GM12878 (cell line): Measurements from ENCODE around the gene ABL2.

Experiments used
- CREM ChIP-seq: IDR thresholded peaks from 2 replicates; pipeline ENCODE4 v1.6.1; 2014; ENCODE audit warnings: antibody characterized with exemption, low read depth
- CTCF ChIP-seq, 3 experiments: IDR thresholded peaks in 2 of 3; conservative IDR thresholded peaks in 1 of 3; 2 replicates each; pipeline ENCODE4 v1.5.1; 2011; ENCODE audit warnings: low read depth in 3 of 3, low read length in 3 of 3, mild to moderate bottlenecking in 3 of 3, control low read depth in 2 of 3, moderate library complexity in 2 of 3, inconsistent platforms in 1 of 3, mixed read lengths in 1 of 3; ENCODE audit not compliant: control insufficient read depth in 2 of 3, insufficient read depth in 1 of 3; ENCODE audit errors: extremely low read depth in 1 of 3
- GABPA ChIP-seq: IDR thresholded peaks from 2 replicates; pipeline ENCODE4 v1.6.1; 2014; ENCODE audit warnings: antibody characterized with exemption, low read depth, mild to moderate bottlenecking, inconsistent platforms
- IKZF2 ChIP-seq, 2 experiments: fragments of 450-650 bp; IDR thresholded peaks; 2 replicates each; pipeline ENCODE4 v1.6.1; 2017; ENCODE audit warnings: mild to moderate bottlenecking in 2 of 2, moderate library complexity in 2 of 2
- NFIC ChIP-seq: IDR thresholded peaks from 2 replicates; pipeline ENCODE4 v1.6.1; 2012; ENCODE audit warnings: low read depth, mild to moderate bottlenecking, inconsistent platforms, low read length, moderate library complexity
- POLR2A ChIP-seq: IDR thresholded peaks from 2 replicates; pipeline ENCODE4 v1.6.1; 2011; ENCODE audit warnings: low read depth, mild to moderate bottlenecking, low read length
- RELA ChIP-seq: fragments of 450-650 bp; IDR thresholded peaks from 2 replicates; pipeline ENCODE4 v1.8.0; 2014; ENCODE audit warnings: borderline replicate concordance; ENCODE audit not compliant: partially characterized antibody
- REST ChIP-seq: IDR thresholded peaks from 2 replicates; pipeline ENCODE4 v1.6.1; 2012; ENCODE audit warnings: mild to moderate bottlenecking, low read depth, low read length
- SUZ12 ChIP-seq: fragments of 200-600 bp; sonication (generic); IDR thresholded peaks from one replicate; pipeline ENCODE4 v1.6.1; 2018; ENCODE audit warnings: antibody characterized with exemption, mild to moderate bottlenecking; ENCODE audit not compliant: unreplicated experiment
- ZBTB33 ChIP-seq: fragments of 450-650 bp; IDR thresholded peaks from 2 replicates; pipeline ENCODE4 v1.6.1; 2017; ENCODE audit warnings: mild to moderate bottlenecking

GRCh38 chr1:179208681-179209477, 20.6 kb downstream of the ABL2 start:
- TF ChIP-seq REST (no peak), POLR2A (no peak), IKZF2 (IDR thresholded peaks at IDR 0.05) (no peak), CREM (no peak), RELA (no peak), CTCF (IDR thresholded peaks at IDR 0.05 in 2 of 3, conservative IDR thresholded peaks at IDR 0.05 in 1 of 3; ENCODE audit: control insufficient read depth in 2 of 3, extremely low read depth in 1 of 3, insufficient read depth in 1 of 3, low read depth in 3 of 3, low read length in 3 of 3) (no peak), NFIC (no peak), SUZ12 (no peak), ZBTB33 (no peak), GABPA (no peak)
